SK-N-SH (cell line): ENCODE measurements around the gene ROS1. TPM values are rescaled to one million over a fixed set of nuclear protein-coding genes. Genes with fewer than 3 reads are reported as not detected.

ENCODE experiments used
- CTCF ChIA-PET: fragments of 300-600, 350-600 bp; formaldehyde crosslinking; extraction: SDS; loops from one replicate; lab custom pipeline; 2021; lab: Yijun Ruan, JAX
- POLR2A ChIA-PET: fragments of 350-600 bp; sonication (Branson Sonifier 250); formaldehyde crosslinking; extraction: SDS; loops from one replicate; lab custom pipeline; 2020; ENCODE audit warnings: antibody characterized with exemption, inconsistent platforms; lab: Yijun Ruan, JAX
- DNase-seq: peaks from one replicate; pipeline ENCODE4 v3.0.0; 2012
- H2AFZ ChIP-seq: fragments of 200-600 bp; sonication (generic); 2 replicates; pipeline ENCODE4 v1.8.1; 2016; ENCODE audit warnings: antibody characterized with exemption, mild to moderate bottlenecking, low read depth
- H3F3A ChIP-seq: fragments of 200-600 bp; sonication (generic); replicated peaks from 2 replicates; pipeline ENCODE3; 2016; ENCODE audit warnings: antibody characterized with exemption, mild to moderate bottlenecking; ENCODE audit not compliant: insufficient read depth
- H3K27ac ChIP-seq, 2 experiments: fragments of 200-500 bp in 1 of 2; fragments of 200-600 bp in 1 of 2; sonication (Bioruptor generic) in 1 of 2; sonication (generic), shearing (Covaris generic) in 1 of 2; 2 replicates each; pipeline versions ENCODE4 v1.5.1 to v1.6.1; 2014 to 2016; ENCODE audit warnings: low read depth in 2 of 2, inconsistent platforms in 1 of 2, low read length in 1 of 2, mild to moderate bottlenecking in 1 of 2, mixed read lengths in 1 of 2
- H3K27me3 ChIP-seq: fragments of 200-600 bp; sonication (generic), shearing (Covaris generic); 2 replicates; pipeline ENCODE4 v1.6.1; 2016; ENCODE audit warnings: mixed run types; ENCODE audit not compliant: insufficient read depth
- H3K36me3 ChIP-seq, 2 experiments: fragments of 200-500 bp in 1 of 2; fragments of 200-600 bp in 1 of 2; sonication (Bioruptor generic) in 1 of 2; sonication (generic) in 1 of 2; replicated peaks in 1 of 2; 2 replicates each; pipeline versions ENCODE3 to v1.5.1; 2014 to 2016; ENCODE audit warnings: low read length in 1 of 2, mild to moderate bottlenecking in 1 of 2; ENCODE audit not compliant: insufficient read depth in 2 of 2, control insufficient read depth in 1 of 2
- H3K4me1 ChIP-seq, 2 experiments: fragments of 200-500 bp in 1 of 2; fragments of 200-600 bp in 1 of 2; sonication (Bioruptor generic) in 1 of 2; sonication (generic), shearing (Covaris generic) in 1 of 2; 2 replicates each; pipeline versions ENCODE4 v1.5.1 to v1.6.1; 2014 to 2016; ENCODE audit warnings: low read depth in 1 of 2, low read length in 1 of 2, mixed run types in 1 of 2; ENCODE audit not compliant: insufficient read depth in 2 of 2, control insufficient read depth in 1 of 2
- H3K4me2 ChIP-seq: fragments of 200-600 bp; sonication (generic), shearing (Covaris generic); 2 replicates; pipeline ENCODE4 v1.6.1; 2017; ENCODE audit warnings: mixed run types
- H3K4me3 ChIP-seq, 2 experiments: fragments of 200-500 bp in 1 of 2; fragments of 200-600 bp in 1 of 2; sonication (Bioruptor generic) in 1 of 2; sonication (generic), shearing (Covaris generic) in 1 of 2; 2 replicates each; pipeline versions ENCODE4 v1.5.1 to v1.8.1; 2014 to 2016; ENCODE audit warnings: low read depth in 2 of 2, inconsistent platforms in 1 of 2, low read length in 1 of 2, mild to moderate bottlenecking in 1 of 2, mixed read lengths in 1 of 2, moderate library complexity in 1 of 2
- H3K79me2 ChIP-seq: fragments of 200-600 bp; sonication (generic); 2 replicates; pipeline ENCODE4 v1.8.1; 2017; ENCODE audit warnings: mild to moderate bottlenecking; ENCODE audit not compliant: insufficient read depth
- H3K9ac ChIP-seq: fragments of 200-600 bp; sonication (generic); 2 replicates; pipeline ENCODE4 v1.6.1; 2017; ENCODE audit warnings: mixed run types
- H3K9me2 ChIP-seq: fragments of 200-600 bp; sonication (generic); 2 replicates; pipeline ENCODE4 v1.6.1; 2017; ENCODE audit warnings: mixed run types
- H3K9me3 ChIP-seq: fragments of 200-600 bp; sonication (generic); 2 replicates; pipeline ENCODE4 v1.6.1; 2017; ENCODE audit warnings: mixed run types, mild to moderate bottlenecking, moderate library complexity
- H4K20me1 ChIP-seq: fragments of 200-600 bp; sonication (generic); 2 replicates; pipeline ENCODE4 v1.6.1; 2017; ENCODE audit warnings: mild to moderate bottlenecking, mixed run types; ENCODE audit not compliant: insufficient read depth
- CTCF ChIP-seq: fragments of 200-600 bp; sonication (generic); IDR thresholded peaks from 2 replicates; pipeline ENCODE4 v1.6.1; 2017; ENCODE audit warnings: antibody characterized with exemption, mild to moderate bottlenecking, moderate library complexity
- EP300 ChIP-seq, 2 experiments: IDR thresholded peaks; 2 replicates each; pipeline versions ENCODE4 v1.4.0 to v1.6.1; 2012; ENCODE audit warnings: borderline replicate concordance in 1 of 2, low read depth in 1 of 2, low read length in 1 of 2
- EZH2phosphoT487 ChIP-seq: fragments of 200-600 bp; sonication (generic); IDR thresholded peaks from 2 replicates; pipeline ENCODE4 v1.6.1; 2017; ENCODE audit warnings: low read depth, mixed run types, mild to moderate bottlenecking, antibody characterized with exemption, moderate library complexity, borderline replicate concordance
- FOXJ3 ChIP-seq: sonication (generic); formaldehyde crosslinking; IDR thresholded peaks from 2 replicates; pipeline ENCODE4 v1.5.1; 2020; ENCODE audit warnings: mild to moderate bottlenecking, missing genetic modification reagents
- FOXM1 ChIP-seq: IDR thresholded peaks from 2 replicates; pipeline ENCODE4 v1.4.0; 2012; ENCODE audit warnings: low read depth, mild to moderate bottlenecking
- GABPA ChIP-seq: IDR thresholded peaks from 2 replicates; pipeline ENCODE4 v1.4.0; 2012; ENCODE audit warnings: low read depth, mild to moderate bottlenecking
- GATA2 ChIP-seq: sonication (generic); formaldehyde crosslinking; IDR thresholded peaks from 2 replicates; pipeline ENCODE4 v1.5.0; 2020; ENCODE audit warnings: mild to moderate bottlenecking, missing genetic modification reagents
- MEF2A ChIP-seq: IDR thresholded peaks from 2 replicates; pipeline ENCODE4 v1.4.0; 2012; ENCODE audit warnings: low read depth, borderline replicate concordance
- MXI1 ChIP-seq: IDR thresholded peaks from 2 replicates; pipeline ENCODE4 v1.6.1; 2012; ENCODE audit warnings: mild to moderate bottlenecking, low read depth, low read length, improper control_type of control experiment
- NRF1 ChIP-seq: IDR thresholded peaks from 2 replicates; pipeline ENCODE4 v1.6.1; 2012; ENCODE audit warnings: low read depth, mild to moderate bottlenecking, low read length
- POLR2AphosphoS5 ChIP-seq: IDR thresholded peaks from 2 replicates; pipeline ENCODE4 v1.6.1; 2012; ENCODE audit warnings: low read depth, low read length
- RCOR1 ChIP-seq: fragments of 150-350 bp; IDR thresholded peaks from 2 replicates; pipeline ENCODE4 v1.6.1; 2017; ENCODE audit warnings: antibody characterized with exemption, low read length
- SIN3A ChIP-seq: IDR thresholded peaks from 2 replicates; pipeline ENCODE4 v1.6.1; 2012; ENCODE audit warnings: low read depth, mild to moderate bottlenecking, low read length, moderate library complexity, borderline replicate concordance
- TCF12 ChIP-seq: IDR thresholded peaks from 2 replicates; pipeline ENCODE4 v1.4.0; 2012
- TEAD4 ChIP-seq: IDR thresholded peaks from 2 replicates; pipeline ENCODE4 v1.4.0; 2012; ENCODE audit warnings: mild to moderate bottlenecking, borderline replicate concordance; ENCODE audit not compliant: insufficient read depth
- ZBTB33 ChIP-seq: IDR thresholded peaks from 2 replicates; pipeline ENCODE4 v1.4.0; 2012; ENCODE audit warnings: low read depth, borderline replicate concordance
- WGBS: methylation state at CpG from one replicate; pipeline ENCODE4 v1.1.6; 2017; ENCODE audit warnings: low lambda C conversion rate; 5-methylcytosine and 5-hydroxymethylcytosine counted together
- polyA plus RNA-seq, 3 experiments: library from polyadenylated mRNA; depleted of rRNA; stranded (reverse); fragments of >200 nt; gene quantifications; 2 replicates each; pipeline ENCODE4 v1.2.3, GENCODE V29; 2012
- TF ChIP-seq, protein P1 (sequence below): IDR thresholded peaks from 2 replicates; pipeline ENCODE4 v1.6.1; 2012; ENCODE audit warnings: mild to moderate bottlenecking, low read depth, low read length, moderate library complexity
- TF ChIP-seq, protein P2 (sequence below): IDR thresholded peaks from 2 replicates; pipeline ENCODE4 v1.4.0; 2012; ENCODE audit warnings: low read depth, borderline replicate concordance
- TF ChIP-seq, protein P3 (sequence below): IDR thresholded peaks from 2 replicates; pipeline ENCODE4 v1.4.0; 2012; ENCODE audit warnings: low read depth

The ROS1 gene
- polyA plus RNA-seq, 1 of the 3 experiments (the other 2 are of a cell fraction) = 1.8 TPM

GRCh38 chr6:117303323-117303722 lies 122.4 kb downstream of the ROS1 start:
- Histone ChIP-seq H3K4me3 (no peak overlapping the region), H3K9ac (no peak overlapping the region), H3K9me3 (no peaks in the 10 kb centered on the region), H3K9me2 (no peaks in the 10 kb centered on the region), H2AFZ (no peak overlapping the region), H3K4me1 (no peaks in the 10 kb centered on the region), H3K36me3 (no peaks in the 10 kb centered on the region), H3F3A (no peaks in the 10 kb centered on the region), H3K27ac (no peak overlapping the region), H3K4me2 (no peak overlapping the region), H3K79me2 (no peaks in the 10 kb centered on the region), H4K20me1 (no peaks in the 10 kb centered on the region)
- ChIA-PET POLR2A (no interaction called here), CTCF (no interaction called here)
- WGBS = 25% methylated on average over 2 of the region's 3 CpGs
- no peak for DNase-seq
- TF ChIP-seq, protein P1, sequence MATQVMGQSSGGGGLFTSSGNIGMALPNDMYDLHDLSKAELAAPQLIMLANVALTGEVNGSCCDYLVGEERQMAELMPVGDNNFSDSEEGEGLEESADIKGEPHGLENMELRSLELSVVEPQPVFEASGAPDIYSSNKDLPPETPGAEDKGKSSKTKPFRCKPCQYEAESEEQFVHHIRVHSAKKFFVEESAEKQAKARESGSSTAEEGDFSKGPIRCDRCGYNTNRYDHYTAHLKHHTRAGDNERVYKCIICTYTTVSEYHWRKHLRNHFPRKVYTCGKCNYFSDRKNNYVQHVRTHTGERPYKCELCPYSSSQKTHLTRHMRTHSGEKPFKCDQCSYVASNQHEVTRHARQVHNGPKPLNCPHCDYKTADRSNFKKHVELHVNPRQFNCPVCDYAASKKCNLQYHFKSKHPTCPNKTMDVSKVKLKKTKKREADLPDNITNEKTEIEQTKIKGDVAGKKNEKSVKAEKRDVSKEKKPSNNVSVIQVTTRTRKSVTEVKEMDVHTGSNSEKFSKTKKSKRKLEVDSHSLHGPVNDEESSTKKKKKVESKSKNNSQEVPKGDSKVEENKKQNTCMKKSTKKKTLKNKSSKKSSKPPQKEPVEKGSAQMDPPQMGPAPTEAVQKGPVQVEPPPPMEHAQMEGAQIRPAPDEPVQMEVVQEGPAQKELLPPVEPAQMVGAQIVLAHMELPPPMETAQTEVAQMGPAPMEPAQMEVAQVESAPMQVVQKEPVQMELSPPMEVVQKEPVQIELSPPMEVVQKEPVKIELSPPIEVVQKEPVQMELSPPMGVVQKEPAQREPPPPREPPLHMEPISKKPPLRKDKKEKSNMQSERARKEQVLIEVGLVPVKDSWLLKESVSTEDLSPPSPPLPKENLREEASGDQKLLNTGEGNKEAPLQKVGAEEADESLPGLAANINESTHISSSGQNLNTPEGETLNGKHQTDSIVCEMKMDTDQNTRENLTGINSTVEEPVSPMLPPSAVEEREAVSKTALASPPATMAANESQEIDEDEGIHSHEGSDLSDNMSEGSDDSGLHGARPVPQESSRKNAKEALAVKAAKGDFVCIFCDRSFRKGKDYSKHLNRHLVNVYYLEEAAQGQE = no peak
- TF ChIP-seq POLR2AphosphoS5 (no peak), EP300 (IDR thresholded peaks at IDR 0.05; ENCODE audit: borderline replicate concordance in 1 of 2, low read depth in 1 of 2, low read length in 1 of 2) (no peak), CTCF (no peak), MXI1 (no peak), GATA2 (no peak), ZBTB33 (no peak), NRF1 (no peak), TCF12 (no peak), TEAD4 (no peak), EZH2phosphoT487 (no peak), RCOR1 (no peak), MEF2A (no peak), GABPA (no peak), FOXM1 (no peak), FOXJ3 (CRISPR knock-in tag) (no peak), SIN3A (no peak)
- TF ChIP-seq, protein P2, sequence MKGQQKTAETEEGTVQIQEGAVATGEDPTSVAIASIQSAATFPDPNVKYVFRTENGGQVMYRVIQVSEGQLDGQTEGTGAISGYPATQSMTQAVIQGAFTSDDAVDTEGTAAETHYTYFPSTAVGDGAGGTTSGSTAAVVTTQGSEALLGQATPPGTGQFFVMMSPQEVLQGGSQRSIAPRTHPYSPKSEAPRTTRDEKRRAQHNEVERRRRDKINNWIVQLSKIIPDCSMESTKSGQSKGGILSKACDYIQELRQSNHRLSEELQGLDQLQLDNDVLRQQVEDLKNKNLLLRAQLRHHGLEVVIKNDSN = no peak
- TF ChIP-seq, protein P3, sequence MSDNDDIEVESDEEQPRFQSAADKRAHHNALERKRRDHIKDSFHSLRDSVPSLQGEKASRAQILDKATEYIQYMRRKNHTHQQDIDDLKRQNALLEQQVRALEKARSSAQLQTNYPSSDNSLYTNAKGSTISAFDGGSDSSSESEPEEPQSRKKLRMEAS = no peak
- TF ChIP-seq, all 33 proteins: peak for 0
- no peaks in the 10 kb centered on the region; the same call in 1 of the 2 replicates for H3K27me3 ChIP-seq
